ENCODE measurements around the gene ENPP3. TPM values are rescaled to one million over a fixed set of nuclear protein-coding genes. Genes with fewer than 3 reads are reported as not detected.

ENPP3 gene
- total RNA-seq, 1 donor from 2014 or later, result 0.51 TPM

Other genes with a start within 250 kb of the ENPP3 start
- under 0.01 TPM in 1 of 2 replicates, not detected in the other for gene ARG1, start 64.1 kb upstream of the ENPP3 start, total RNA-seq
- 28.6 and 39.2 TPM in 2 replicates for gene MED23, start 9.1 kb upstream of the ENPP3 start, total RNA-seq
- not detected in 2 replicates for gene OR2A4, start 64.1 kb downstream of the ENPP3 start, total RNA-seq
- not detected in 2 replicates for gene CTAGE9, start 73.7 kb downstream of the ENPP3 start, total RNA-seq
- gene ENPP1, start 170.7 kb downstream of the ENPP3 start, total RNA-seq, result 0.13 and 0.25 TPM in 2 replicates